ENCODE data around the gene ECHDC1.

ECHDC1 gene

GRCh38 chr6:127282184-127282583 lies 61.2 kb downstream of the ECHDC1 start:
- no peak for DNase-seq

- peak; percentile 54 for DNase-seq
Observed at GRCh38 chr6:127279815-127280214, 63.6 kb downstream of the ECHDC1 start.

GRCh38 chr6:127277878-127278843 lies 65.2 kb downstream of the ECHDC1 start:
- DNase-seq = no peak

GRCh38 chr6:127276331-127276730 lies 67.1 kb downstream of the ECHDC1 start:
- DNase-seq = peak; percentile 41

GRCh38 chr6:127273499-127273898 lies 69.9 kb downstream of the ECHDC1 start:
- no peak for DNase-seq

- no peak for DNase-seq
Observed at GRCh38 chr6:127272576-127272975, 70.8 kb downstream of the ECHDC1 start.

- peak; percentile 53 for DNase-seq
Observed at GRCh38 chr6:127267646-127268625, 75.5 kb downstream of the ECHDC1 start.

GRCh38 chr6:127266892-127267645 lies 76.3 kb downstream of the ECHDC1 start:
- peak; percentile 86 for DNase-seq

GRCh38 chr6:127266178-127266891 lies 77.1 kb downstream of the ECHDC1 start, which contains the start of gene RNF146:
Gene RNF146, plus strand, starts transcription at chr6:127266864. Its CDS starts 13,475 bp downstream, at chr6:127280339.
- peak; percentile 95 for DNase-seq

- DNase-seq = no peak
Observed at GRCh38 chr6:127263481-127263880, 79.9 kb downstream of the ECHDC1 start.

GRCh38 chr6:127262896-127263295 lies 80.5 kb downstream of the ECHDC1 start:
- DNase-seq = no peak

GRCh38 chr6:127255286-127255685 lies 88.1 kb downstream of the ECHDC1 start:
- DNase-seq = no peak

GRCh38 chr6:127249621-127250020 lies 93.8 kb downstream of the ECHDC1 start:
- no peak for DNase-seq

GRCh38 chr6:127247114-127248096 lies 96.0 kb downstream of the ECHDC1 start:
- DNase-seq = no peak

- no peak for DNase-seq
Observed at GRCh38 chr6:127243501-127243900, 99.9 kb downstream of the ECHDC1 start.
